22Rv1 (cell line): ENCODE results near the gene KRTAP5-2.
"Not testable (repeated sequence)": the region's sequence is repeated elsewhere in the genome, so short reads cannot be mapped to it uniquely, and the experiment has no call there.

ENCODE experiments used
- H3K27ac ChIP-seq: fragments of 450-650 bp; 2 replicates; pipeline ENCODE4 v1.5.1; 2017
- CTCF ChIP-seq: fragments of 450-650 bp; IDR thresholded peaks from 2 replicates; pipeline ENCODE4 v1.5.1; 2017; ENCODE audit warnings: mild to moderate bottlenecking
- ZFX ChIP-seq: fragments of 450-650 bp; IDR thresholded peaks from 2 replicates; pipeline ENCODE4 v1.6.1; 2017; ENCODE audit warnings: antibody characterized with exemption, borderline replicate concordance

The KRTAP5-2 gene

GRCh38 chr11:1624621-1625020 lies 26.5 kb upstream of the KRTAP5-2 start:
- TF ChIP-seq ZFX (no peak), CTCF (no peak)
- no peak overlapping the region for H3K27ac ChIP-seq

DNA sequence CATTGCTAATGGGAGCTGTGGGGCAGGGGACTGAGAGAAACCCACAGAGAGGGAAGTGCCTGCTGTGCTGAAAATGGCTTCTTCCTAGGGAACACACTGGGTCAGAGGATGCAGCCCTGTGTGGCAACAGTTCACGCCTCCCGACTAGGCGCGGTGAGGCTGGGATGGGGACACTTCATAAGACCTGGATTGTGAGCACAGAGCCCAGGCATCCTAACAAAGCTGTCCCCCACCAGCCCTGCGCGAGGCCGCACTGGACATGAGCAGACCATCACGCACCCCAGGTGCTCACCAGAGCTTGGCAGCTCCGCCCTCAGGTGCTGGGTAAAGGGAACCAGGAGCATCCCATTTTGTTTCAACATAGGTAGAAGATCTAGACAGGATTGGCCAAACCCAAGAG lies 25.6 kb upstream of the KRTAP5-2 start:
- no peak overlapping the region for H3K27ac ChIP-seq
- TF ChIP-seq CTCF = no peak
- no peak for TF ChIP-seq ZFX

DNA sequence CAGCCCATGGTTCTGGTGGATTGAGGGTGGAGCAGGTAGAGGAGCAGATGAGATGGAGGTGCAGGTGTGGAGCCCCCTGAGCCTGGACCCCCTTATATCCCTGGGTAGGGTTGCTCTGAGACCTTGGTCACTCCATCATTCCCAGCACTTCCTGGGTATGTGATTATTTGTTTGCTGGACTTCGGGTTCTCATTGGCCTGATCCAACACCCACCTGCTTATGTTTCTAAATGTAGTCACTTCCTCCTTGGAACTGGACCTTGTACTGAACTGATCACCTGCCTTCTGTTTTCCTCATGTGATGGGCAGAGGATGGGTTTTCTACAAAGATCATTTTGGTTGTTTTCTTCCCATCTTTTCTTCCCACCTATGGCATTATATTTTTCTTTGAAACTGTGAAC lies 24.0 kb upstream of the KRTAP5-2 start, which contains the start of gene KRTAP5-4:
Gene KRTAP5-4, minus strand, starts transcription at position 53 of the 400 bp plus-strand sequence. Its CDS starts 45 bp downstream, at position 8.
- H3K27ac ChIP-seq = no peak within 1 kb of the TSS
- TF ChIP-seq ZFX (no peak), CTCF (no peak)

DNA sequence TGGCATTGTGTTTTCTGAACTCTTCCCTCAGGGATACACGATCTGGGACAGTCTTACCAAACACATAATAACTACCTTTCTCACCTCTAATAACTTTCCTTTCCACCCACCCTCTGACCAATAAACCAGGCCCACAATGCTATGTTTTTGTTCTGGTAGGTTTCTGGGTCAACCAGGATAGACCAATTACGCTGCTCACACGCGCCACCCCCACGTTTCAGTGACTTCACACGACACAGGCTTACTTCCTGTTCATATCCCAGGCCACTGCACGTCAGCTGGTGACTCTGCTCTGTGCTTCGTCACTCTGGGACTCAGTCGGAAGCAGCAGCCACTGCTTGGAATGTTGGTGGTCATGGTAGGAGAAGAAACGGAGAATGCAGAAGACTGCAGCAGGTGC lies 21.4 kb upstream of the KRTAP5-2 start:
- no peak overlapping the region for H3K27ac ChIP-seq
- no peak for TF ChIP-seq CTCF
- TF ChIP-seq ZFX = no peak

GRCh38 chr11:1618231-1618630 lies 20.1 kb upstream of the KRTAP5-2 start:
- no peak overlapping the region for H3K27ac ChIP-seq
- no peak for TF ChIP-seq CTCF
- TF ChIP-seq ZFX = no peak

GRCh38 chr11:1608363-1608762 lies 10.3 kb upstream of the KRTAP5-2 start, which contains the start of gene KRTAP5-3:
Gene KRTAP5-3 (minus strand): TSS chr11:1608463. CDS start chr11:1608385, 78 bp downstream.
- TF ChIP-seq CTCF = no peak

GRCh38 chr11:1607901-1608300 lies 9.8 kb upstream of the KRTAP5-2 start:
- not testable (repeated sequence) for H3K27ac ChIP-seq

More at GRCh38 chr11:1608363-1608762, 10.3 kb upstream of the KRTAP5-2 start, which contains the start of gene KRTAP5-3:
- no peak within 1 kb of the TSS for H3K27ac ChIP-seq

DNA sequence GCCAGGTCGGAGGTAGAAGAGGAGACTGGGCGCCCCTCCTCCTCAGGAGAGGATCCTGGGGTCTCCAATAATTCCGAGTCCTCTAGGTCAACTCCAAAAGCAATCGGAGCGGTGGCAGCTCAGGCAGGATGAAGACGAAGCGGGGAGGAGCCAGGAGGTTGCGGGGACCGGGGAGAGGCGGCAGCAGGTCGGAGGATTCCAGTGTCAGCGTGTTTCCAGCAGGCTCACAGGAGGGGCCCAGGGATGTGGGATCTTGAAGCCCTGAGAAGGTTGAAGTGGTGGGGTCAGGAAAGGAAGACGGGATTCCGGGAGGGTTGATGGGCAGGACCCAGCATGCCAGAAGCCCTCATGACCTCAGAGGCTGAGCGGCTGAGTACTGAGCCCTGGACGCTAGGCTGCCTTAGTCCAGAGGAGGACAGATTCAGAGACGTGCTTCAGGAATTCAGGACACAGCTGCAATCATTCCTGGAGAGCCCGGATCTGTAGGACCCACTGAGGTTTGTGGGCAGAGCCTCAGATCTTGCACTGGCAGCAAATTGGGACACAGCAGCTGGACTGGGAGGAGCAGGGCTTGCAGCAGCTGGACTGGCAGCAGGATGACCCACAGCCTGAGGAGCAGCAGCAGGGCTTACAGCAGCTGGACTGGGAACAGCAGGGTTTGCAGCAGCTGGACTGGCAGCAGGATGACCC lies 9.2 kb upstream of the KRTAP5-2 start:
- H3K27ac ChIP-seq = not testable (repeated sequence)

GRCh38 chr11:1605923-1606322 lies 7.8 kb upstream of the KRTAP5-2 start:
- H3K27ac ChIP-seq = not testable (repeated sequence)
